Heart right ventricle (tissue), 16 donors: ENCODE measurements around the gene ABCA7. TPM values are rescaled to one million over a fixed set of nuclear protein-coding genes. Genes with fewer than 3 reads are reported as not detected.

Experiments
- ATAC-seq, 8 donors: fragments of 200-7000 bp; cut with Tn5 transposase; one replicate each; pipeline ENCODE4 v1.9.1; 2020; ENCODE audit warnings: mild to moderate bottlenecking in 8 of 8, moderate library complexity in 8 of 8, moderate number of reproducible peaks in 1 of 8
- DNase-seq, 2 donors: peaks; one replicate each; pipeline ENCODE4 v3.0.0-alpha.2; 2020
- H3K27ac ChIP-seq, 10 donors: fragments of 200-600 bp; sonication (generic) in 2 of 10; one replicate each; pipeline versions ENCODE4 v1.5.0 to v1.8.0; 2020 to 2022; ENCODE audit warnings: mild to moderate bottlenecking in 3 of 10
- H3K27me3 ChIP-seq, 7 donors: fragments of 200-600 bp; one replicate each; pipeline ENCODE4 v1.8.0; 2021 to 2022; ENCODE audit warnings: mild to moderate bottlenecking in 2 of 7
- H3K36me3 ChIP-seq, 9 donors: fragments of 200-600 bp; sonication (generic) in 1 of 9; one replicate each; pipeline versions ENCODE4 v1.5.0 to v1.8.0; 2020 to 2022; ENCODE audit warnings: mild to moderate bottlenecking in 2 of 9
- H3K4me1 ChIP-seq, 9 donors: fragments of 200-600 bp; sonication (generic) in 1 of 9; one replicate each; pipeline versions ENCODE4 v1.5.0 to v1.8.0; 2020 to 2022; ENCODE audit warnings: mild to moderate bottlenecking in 4 of 9
- H3K4me3 ChIP-seq, 10 donors: fragments of 200-600 bp; sonication (generic) in 2 of 10; one replicate each; pipeline versions ENCODE4 v1.5.0 to v1.8.0; 2020 to 2022; ENCODE audit warnings: mild to moderate bottlenecking in 7 of 10, moderate library complexity in 2 of 10
- H3K9me3 ChIP-seq, 11 donors: fragments of 200-600 bp in 10 of 11; sonication (generic) in 2 of 11; one replicate each; pipeline versions ENCODE4 v1.5.0 to v1.8.0; 2013 to 2022; ENCODE audit warnings: mild to moderate bottlenecking in 2 of 11, control low read depth in 1 of 11, moderate library complexity in 1 of 11
- CTCF ChIP-seq, 9 donors: fragments of 200-600 bp; sonication (generic) in 2 of 9; IDR thresholded peaks; one replicate each; pipeline versions ENCODE4 v1.5.0 to v1.8.0; 2021 to 2022; ENCODE audit warnings: antibody characterized with exemption in 9 of 9, mild to moderate bottlenecking in 5 of 9, moderate library complexity in 1 of 9
- WGBS, 2 donors: extraction: QIAGEN DNeasy Blood & Tissue Kit; methylation state at CpG; one replicate each; pipeline ENCODE4 v1.1.7; 2013; ENCODE audit warnings: inconsistent platforms in 1 of 2; 5-methylcytosine and 5-hydroxymethylcytosine counted together
- intact Hi-C, 10 donors: fragments of 100-400 bp; cut with DNase I; formaldehyde crosslinking; loops; one replicate each; pipeline versions ENCODE4 v1.11.1 to v1.14.2; 2022
- polyA plus RNA-seq, 2 donors: library from polyadenylated mRNA; stranded (reverse); fragments of 200-250 nt; gene quantifications; one replicate each; pipeline ENCODE4 v1.2.3, GENCODE V29; 2013
- total RNA-seq, 10 donors: library from RNA; stranded (reverse); fragmentation: NEBNext Ultra II Directional in 3 of 10; extraction: Animal tissue kit (Norgen Biotek cat#: 25700) in 3 of 10; gene quantifications; one replicate each; pipeline versions ENCODE4 v1.2.1 to v1.2.4, GENCODE V29; 2021 to 2023
- donor health status: Arrhythmogenic right ventricular cardiomyopathy.
- donor health status: ischemic (EF 13 %, LVEDD 7.1; RV severe dilation, severe dysfunction).
- donor health status: healthy with polysubstance abuse.
- donor health status: DM: no; HTN: yes; CAD: no.
- donor health status: DM: no; HTN: no; CAD: no.
- donor health status: ischemic (EF 25% LVEDD 6.9; RV normal size, moderate dysfunction).
- donor health status: ischemic (EF 25% LVEDD 5.7; RV mildly dilated, moderate dysfunction).
- donor health status: healthy.
- donor health status: DM: yes; HTN: yes; CAD: no.
- donor health status: Ischemic cardiomyopathy.
- donor health status: ischemic (EF 35%, LVEDD 5.7; RV mildly dilated, moderate dysfunction).
- donor health status: nonischemic (EF 11% LVEDD 7.7; RV severe dilation, severe dysfunction).
- donor health status: DM: yes; HTN: yes; CAD: no.
- donor health status: PGD.
- donor health status: ischemic (EF 29% LVEDD 5.4; RV normal size, mild dysfunction).
- donor health status: nonischemic (EF 23%, LVEDD 6.1; RV moderate dilation, normal function).

Gene ABCA7
- total and polyA plus RNA-seq, 12 donors = 2.7 to 23.4 (median 5.6) TPM

GRCh38 chr19:991174-991931 lies 48.6 kb upstream of the ABCA7 start:
- DNase-seq = no peak
- TF ChIP-seq CTCF (IDR thresholded peaks at IDR 0.05) = no peak
- Histone ChIP-seq H3K27ac (no peak overlapping the region), H3K4me1 (peaks cover 0 to 7% (median 5%) of the 10 kb centered on the region in 9 donors), H3K27me3 (peaks cover 2 to 15% (median 13%) of the 10 kb centered on the region in 7 donors), H3K4me3 (no peak overlapping the region), H3K36me3 (peaks cover 0 to 69% (median 27%) of the 10 kb centered on the region in 9 donors), H3K9me3 (no peaks in the 10 kb centered on the region)
- intact Hi-C loops = no loop called here
- peak in 4 of 8 donors; percentile 20 to 36 (median 29) for ATAC-seq
- WGBS, 2 donors = 83 to 89% methylated on average over 20 to 40 of the region's 47 CpGs

- DNase-seq = no peak
- WGBS, 2 donors = 95 to 96% methylated on average over 36 to 42 of the region's 42 CpGs
- no peak overlapping the region for H3K4me3 ChIP-seq
- peaks cover 7 to 23% (median 21%) of the 10 kb centered on the region in 7 donors for H3K27me3 ChIP-seq
- TF ChIP-seq CTCF (IDR thresholded peaks at IDR 0.05) = no peak
- peaks cover 0 to 61% (median 20%) of the 10 kb centered on the region in 9 donors for H3K36me3 ChIP-seq
- H3K9me3 ChIP-seq = no peaks in the 10 kb centered on the region
- no peak overlapping the region for H3K27ac ChIP-seq
- intact Hi-C loops = no loop called here
- ATAC-seq = no peak
- peaks cover 0 to 11% (median 7%) of the 10 kb centered on the region in 9 donors for H3K4me1 ChIP-seq
Measured at GRCh38 chr19:991932-992669, 47.8 kb upstream of the ABCA7 start.

- ATAC-seq = no peak
- no peak for TF ChIP-seq CTCF (IDR thresholded peaks at IDR 0.05)
- Histone ChIP-seq H3K27me3 (peaks cover 10 to 29% (median 27%) of the 10 kb centered on the region in 7 donors), H3K4me3 (no peak overlapping the region), H3K4me1 (peaks cover 0 to 11% (median 7%) of the 10 kb centered on the region in 9 donors), H3K36me3 (peaks cover 0 to 56% (median 20%) of the 10 kb centered on the region in 9 donors), H3K27ac (no peak overlapping the region), H3K9me3 (no peaks in the 10 kb centered on the region)
- intact Hi-C loops = no loop called here
- no peak for DNase-seq
- WGBS, 2 donors = 88 to 90% methylated on average over 13 of the region's 13 CpGs
Measured at GRCh38 chr19:992670-993055, 47.2 kb upstream of the ABCA7 start.

- peaks cover 0 to 11% (median 7%) of the 10 kb centered on the region in 9 donors for H3K4me1 ChIP-seq
- no peak overlapping the region for H3K27ac ChIP-seq
- no peak overlapping the region for H3K4me3 ChIP-seq
- DNase-seq (no peak), ATAC-seq (no peak)
- whole genome bisulfite sequencing, 2 donors = 89 to 92% methylated on average over 17 of the region's 17 CpGs
- H3K36me3 ChIP-seq = peaks cover 0 to 51% (median 20%) of the 10 kb centered on the region in 9 donors
- no peaks in the 10 kb centered on the region for H3K9me3 ChIP-seq
- intact Hi-C loops = no loop called here
- TF ChIP-seq CTCF (IDR thresholded peaks at IDR 0.05) = no peak
- peaks cover 10 to 36% (median 33%) of the 10 kb centered on the region in 7 donors for H3K27me3 ChIP-seq
Measured at GRCh38 chr19:993361-993830, 46.5 kb upstream of the ABCA7 start.
